Natural killer cell (primary cell): ENCODE measurements around the gene ROCK1. TPM values are rescaled to one million over a fixed set of nuclear protein-coding genes. Genes with fewer than 3 reads are reported as not detected.

Experiments used
- ATAC-seq, 3 donors: fragments of 150-1000 bp in 2 of 3; fragments of 200-7000 bp in 1 of 3; cut with Tn5 transposase; 1 replicate in 1 of 3; 2 replicates in 2 of 3; pipeline ENCODE4 v1.10.0; 2021; ENCODE audit warnings: mild to moderate bottlenecking in 2 of 3, moderate library complexity in 2 of 3
- DNase-seq, 2 donors: peaks; one replicate each; pipeline versions ENCODE4 v3.0.0 to v3.0.0-alpha.2; 2013 to 2021; ENCODE audit warnings: mixed read lengths in 1 of 2
- H3K27ac ChIP-seq: one replicate; pipeline ENCODE4 v1.5.1; 2013; ENCODE audit warnings: mild to moderate bottlenecking, low read length
- H3K27me3 ChIP-seq: one replicate; pipeline ENCODE4 v1.6.1; 2013; ENCODE audit warnings: low read length; ENCODE audit not compliant: control insufficient read depth, insufficient read depth
- H3K36me3 ChIP-seq: one replicate; pipeline ENCODE4 v1.6.1; 2013; ENCODE audit warnings: low read length; ENCODE audit not compliant: control insufficient read depth, insufficient read depth
- H3K4me1 ChIP-seq: one replicate; pipeline ENCODE4 v1.6.1; 2013; ENCODE audit warnings: low read length; ENCODE audit not compliant: control insufficient read depth, insufficient read depth
- H3K4me3 ChIP-seq: one replicate; pipeline ENCODE4 v1.5.1; 2013; ENCODE audit warnings: low read length
- H3K9me3 ChIP-seq: one replicate; pipeline ENCODE4 v1.6.1; 2013; ENCODE audit warnings: low read length; ENCODE audit not compliant: control insufficient read depth, insufficient read depth
- H3K27ac Mint-ChIP-seq, 2 donors: one replicate each; pipeline ENCODE4 v1.8.0; 2022; ENCODE audit warnings: mild to moderate bottlenecking in 2 of 2, mixed read lengths in 2 of 2, moderate library complexity in 1 of 2
- H3K27me3 Mint-ChIP-seq, 2 donors: one replicate each; pipeline ENCODE4 v1.8.0; 2022; ENCODE audit warnings: low read depth in 2 of 2, mixed read lengths in 2 of 2
- H3K36me3 Mint-ChIP-seq: one replicate; pipeline ENCODE4 v1.8.0; 2022; ENCODE audit warnings: mixed read lengths
- H3K4me1 Mint-ChIP-seq, 2 donors: one replicate each; pipeline ENCODE4 v1.8.0; 2022; ENCODE audit warnings: mixed read lengths in 2 of 2
- H3K4me3 Mint-ChIP-seq: one replicate; pipeline ENCODE4 v1.8.0; 2022; ENCODE audit warnings: mild to moderate bottlenecking, moderate library complexity, mixed read lengths
- H3K9me3 Mint-ChIP-seq, 2 donors: one replicate each; pipeline ENCODE4 v1.8.0; 2022; ENCODE audit warnings: mixed read lengths in 2 of 2
- CTCF ChIP-seq: fragments of 200-600 bp; IDR thresholded peaks from one replicate; pipeline ENCODE4 v1.8.0; 2022; ENCODE audit warnings: antibody characterized with exemption
- WGBS: methylation state at CpG from one replicate; pipeline ENCODE4 v1.1.7; 2013; ENCODE audit warnings: missing lambda C conversion rate; ENCODE audit not compliant: insufficient coverage; 5-methylcytosine and 5-hydroxymethylcytosine counted together
- intact Hi-C: fragments of 100-400 bp; cut with micrococcal nuclease; formaldehyde crosslinking; loops from one replicate; pipeline ENCODE4 v1.14.2; 2022
- total RNA-seq, 4 donors: library from RNA; stranded (reverse); fragments of 120-200 nt in 1 of 4; gene quantifications; one replicate each; pipeline versions ENCODE4 v1.2.3 to v1.2.4, GENCODE V29; 2013 to 2022

ROCK1 gene
- total RNA-seq, 3 donors from 2014 or later (not counting 1 experiment from before 2014, with no cell fraction given): 139 to 152 (median 149) TPM

- no peaks in the 10 kb centered on the region for H3K27me3 ChIP-seq
- no peaks in the 10 kb centered on the region for H3K9me3 ChIP-seq
- DNase-seq (no peak), ATAC-seq (no peak)
- H3K4me3 ChIP-seq: no peak overlapping the region
- intact Hi-C loops: no loop called here
- no peaks in the 10 kb centered on the region for H3K4me1 ChIP-seq
- TF ChIP-seq CTCF: no peak
- Mint-ChIP-seq H3K4me3 (no peak overlapping the region), H3K27me3 (peaks cover 9 to 10% of the 10 kb centered on the region in 2 donors), H3K4me1 (no peaks in the 10 kb centered on the region), H3K27ac (no peak overlapping the region), H3K9me3 (no peaks in the 10 kb centered on the region), H3K36me3 (no peaks in the 10 kb centered on the region)
- H3K27ac ChIP-seq: no peak overlapping the region
- H3K36me3 ChIP-seq: no peaks in the 10 kb centered on the region
- whole genome bisulfite sequencing: 95% methylated on average over 10 of the region's 10 CpGs
These were observed 20.1 kb upstream of the ROCK1 start for GRCh38 chr18:21131698-21132227.

DNA sequence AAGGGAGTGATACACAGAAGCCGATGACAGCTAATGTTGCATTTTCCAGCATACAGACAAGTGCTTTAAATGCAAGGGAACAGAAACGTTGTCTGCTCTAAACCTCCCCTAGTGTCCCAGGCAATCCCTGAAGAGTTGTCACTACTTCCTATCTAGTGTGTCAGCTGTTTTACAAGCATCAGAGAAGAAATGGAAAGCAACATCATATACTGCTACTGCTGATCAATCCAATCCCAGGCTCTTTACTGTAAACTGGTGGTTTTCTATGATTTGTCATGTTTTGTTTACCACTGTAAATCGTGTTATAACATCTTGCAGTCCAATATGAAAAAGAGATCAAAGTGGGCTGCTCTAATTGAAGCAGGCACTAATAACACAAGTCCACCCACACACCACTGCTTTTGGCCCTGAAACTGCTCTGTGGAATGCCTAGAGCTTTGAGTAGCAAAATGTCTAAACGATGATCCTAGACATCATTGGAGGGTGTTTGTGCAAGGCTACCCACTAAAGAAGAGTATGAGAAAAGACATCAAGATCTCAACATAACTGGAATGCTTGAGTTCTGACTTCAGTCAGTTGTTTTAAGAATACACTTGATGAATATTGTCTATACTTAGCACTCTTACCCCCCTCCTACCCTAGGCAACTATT, 18.1 kb upstream of the ROCK1 start:
- TF ChIP-seq CTCF: no peak
- Mint-ChIP-seq H3K4me1 (no peaks in the 10 kb centered on the region), H3K36me3 (no peaks in the 10 kb centered on the region), H3K4me3 (no peak overlapping the region), H3K27me3 (peaks cover 6 to 10% of the 10 kb centered on the region in 2 donors), H3K9me3 (no peaks in the 10 kb centered on the region), H3K27ac (no peak overlapping the region)
- ATAC-seq (no peak), DNase-seq (no peak)
- H3K36me3 ChIP-seq: no peaks in the 10 kb centered on the region
- 76% methylated on average over 4 of the region's 4 CpGs for WGBS
- intact Hi-C loops: no loop called here
- H3K27me3 ChIP-seq: no peaks in the 10 kb centered on the region
- no peak overlapping the region for H3K27ac ChIP-seq
- no peak overlapping the region for H3K4me3 ChIP-seq
- H3K4me1 ChIP-seq: no peaks in the 10 kb centered on the region
- H3K9me3 ChIP-seq: no peaks in the 10 kb centered on the region

GRCh38 chr18:21123290-21123926, 11.8 kb upstream of the ROCK1 start:
- Mint-ChIP-seq H3K36me3 (no peaks in the 10 kb centered on the region), H3K27ac (no peak overlapping the region), H3K4me1 (peaks cover 0 to 5% of the 10 kb centered on the region in 2 donors), H3K9me3 (no peaks in the 10 kb centered on the region), H3K4me3 (no peak overlapping the region), H3K27me3 (peaks cover 0 to 11% of the 10 kb centered on the region in 2 donors)
- intact Hi-C loops: no loop called here
- DNase-seq (peak in 1 of 2 donors; percentile 23), ATAC-seq (no peak)
- Histone ChIP-seq H3K9me3 (no peaks in the 10 kb centered on the region), H3K36me3 (no peaks in the 10 kb centered on the region), H3K4me1 (no peaks in the 10 kb centered on the region), H3K4me3 (no peak overlapping the region), H3K27me3 (no peaks in the 10 kb centered on the region), H3K27ac (no peak overlapping the region)
- 10% methylated on average over 4 of the region's 5 CpGs for WGBS
- no peak for TF ChIP-seq CTCF
